Ramos (cell line): ENCODE data around the gene SDC4.
"Not testable (repeated sequence)": the region's sequence is repeated elsewhere in the genome, so short reads cannot be mapped to it uniquely, and the experiment has no call there.

Experiments used
- in situ Hi-C: fragments of 300-500 bp; cut with MboI; formaldehyde crosslinking; loops from one replicate; pipeline ENCODE4 v1.14.3; 2022; ENCODE audit warnings: low sequenced_read_pairs; ENCODE audit not compliant: unreplicated experiment

Gene SDC4

GRCh38 chr20:45366192-45366591 lies 18.0 kb upstream of the SDC4 start:
- in situ Hi-C loops, result no loop called here

- in situ Hi-C loops, result no loop called here
Observed at GRCh38 chr20:45365444-45365970, 17.3 kb upstream of the SDC4 start.

GRCh38 chr20:45363611-45364492 lies 15.6 kb upstream of the SDC4 start:
- in situ Hi-C loops, result no loop called here

GRCh38 chr20:45362804-45363610 lies 14.8 kb upstream of the SDC4 start, which contains the start of gene SYS1:
Gene SYS1 (plus strand): TSS chr20:45363156. CDS start chr20:45363532, 376 bp downstream.
- in situ Hi-C loops, result no loop called here

- in situ Hi-C loops, result no loop called here
Observed at GRCh38 chr20:45361793-45362192, 13.6 kb upstream of the SDC4 start.

GRCh38 chr20:45359406-45360148 lies 11.4 kb upstream of the SDC4 start:
- in situ Hi-C loops, result no loop called here

GRCh38 chr20:45359069-45359405 lies 10.8 kb upstream of the SDC4 start:
- in situ Hi-C loops, result no loop called here

- in situ Hi-C loops, result no loop called here
Observed at GRCh38 chr20:45358282-45359068, 10.3 kb upstream of the SDC4 start.

GRCh38 chr20:45355209-45356084 lies 7.2 kb upstream of the SDC4 start:
- in situ Hi-C loops, result no loop called here

GRCh38 chr20:45354423-45355208 lies 6.4 kb upstream of the SDC4 start:
- in situ Hi-C loops, result no loop called here

- in situ Hi-C loops, result no loop called here
Observed at GRCh38 chr20:45353746-45354145, 5.5 kb upstream of the SDC4 start.

GRCh38 chr20:45352729-45353128 lies 4.5 kb upstream of the SDC4 start:
- in situ Hi-C loops, result no loop called here

- in situ Hi-C loops, result not testable (repeated sequence)
Observed at GRCh38 chr20:45350795-45351194, 2.6 kb upstream of the SDC4 start.

- in situ Hi-C loops, result no loop called here
Observed at GRCh38 chr20:45350217-45350616, 2.0 kb upstream of the SDC4 start.

GRCh38 chr20:45347297-45347935 lies 808 bp downstream of the SDC4 start:
- in situ Hi-C loops, result no loop called here

- in situ Hi-C loops, result no loop called here
Observed at GRCh38 chr20:45346851-45347250, 1.4 kb downstream of the SDC4 start.

GRCh38 chr20:45346291-45346718 lies 1.9 kb downstream of the SDC4 start:
- in situ Hi-C loops, result no loop called here
